Ascending aorta (tissue), 2 donors: ENCODE data around the gene RBM19. TPM values are rescaled to one million over a fixed set of nuclear protein-coding genes. Genes with fewer than 3 reads are reported as not detected.

Experiments
- DNase-seq, 2 donors: peaks; one replicate each; pipeline ENCODE4 v3.0.0-alpha.2; 2019; ENCODE audit warnings: low spot score in 2 of 2
- H3K27ac ChIP-seq, 2 donors: fragments of 200-600 bp; sonication (generic); one replicate each; pipeline ENCODE4 v1.5.1; 2016 to 2017; ENCODE audit warnings: mild to moderate bottlenecking in 1 of 2
- H3K27me3 ChIP-seq: fragments of 200-600 bp; sonication (generic); one replicate; pipeline ENCODE4 v1.5.1; 2017
- H3K36me3 ChIP-seq, 2 donors: fragments of 200-600 bp; sonication (generic); one replicate each; pipeline ENCODE4 v1.5.1; 2016
- H3K4me1 ChIP-seq, 2 donors: fragments of 200-600 bp; sonication (generic); one replicate each; pipeline ENCODE4 v1.5.1; 2016 to 2017; ENCODE audit warnings: mild to moderate bottlenecking in 1 of 2
- H3K4me3 ChIP-seq, 2 donors: fragments of 200-600 bp; sonication (generic); one replicate each; pipeline ENCODE4 v1.5.1; 2016 to 2017; ENCODE audit warnings: mild to moderate bottlenecking in 1 of 2
- H3K9me3 ChIP-seq, 2 donors: fragments of 200-600 bp; sonication (generic); one replicate each; pipeline ENCODE4 v1.5.1; 2016
- intact Hi-C: fragments of 100-400 bp; cut with DNase I; formaldehyde crosslinking; loops from one replicate; pipeline ENCODE4 v1.15.1; 2023
- total RNA-seq: library from RNA; depleted of rRNA; stranded (reverse); fragments of >200 nt; gene quantifications from one replicate; pipeline ENCODE4 v1.1.0, GENCODE V29; 2016
- TF ChIP-seq, protein P1 (sequence below), 3 experiments: fragments of 200-600 bp in 2 of 3; fragments of 450-650 bp in 1 of 3; sonication (generic) in 2 of 3; IDR thresholded peaks; one replicate each; pipeline ENCODE4 v1.5.1; 2016 to 2019; ENCODE audit warnings: antibody characterized with exemption in 3 of 3, mild to moderate bottlenecking in 1 of 3, moderate library complexity in 1 of 3

Gene RBM19
- total RNA-seq, 1 donor from 2014 or later = 22.8 TPM

DNA sequence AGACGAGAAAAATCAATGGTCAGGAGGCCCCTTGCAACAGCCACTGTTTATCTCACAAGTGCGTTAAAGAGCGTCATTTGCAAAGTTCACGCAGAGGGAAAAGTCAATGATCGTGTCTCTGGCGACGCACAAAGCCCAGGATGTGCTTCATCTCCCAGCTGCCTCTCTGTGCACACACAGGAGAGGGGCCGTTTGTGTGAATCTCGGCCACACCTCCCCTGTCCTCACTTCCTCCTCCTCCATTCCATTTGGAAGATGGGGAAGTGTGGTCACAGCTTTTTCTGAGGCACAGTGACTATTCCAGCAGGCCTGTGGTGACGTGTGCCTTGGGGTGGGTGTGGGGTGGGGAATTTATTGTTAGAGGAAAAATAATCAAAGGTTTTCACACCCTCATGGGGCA, 90.4 kb downstream of the RBM19 start:
- peaks cover 4 to 7% of the 10 kb centered on the region in 2 donors for H3K36me3 ChIP-seq
- TF ChIP-seq, protein P1, sequence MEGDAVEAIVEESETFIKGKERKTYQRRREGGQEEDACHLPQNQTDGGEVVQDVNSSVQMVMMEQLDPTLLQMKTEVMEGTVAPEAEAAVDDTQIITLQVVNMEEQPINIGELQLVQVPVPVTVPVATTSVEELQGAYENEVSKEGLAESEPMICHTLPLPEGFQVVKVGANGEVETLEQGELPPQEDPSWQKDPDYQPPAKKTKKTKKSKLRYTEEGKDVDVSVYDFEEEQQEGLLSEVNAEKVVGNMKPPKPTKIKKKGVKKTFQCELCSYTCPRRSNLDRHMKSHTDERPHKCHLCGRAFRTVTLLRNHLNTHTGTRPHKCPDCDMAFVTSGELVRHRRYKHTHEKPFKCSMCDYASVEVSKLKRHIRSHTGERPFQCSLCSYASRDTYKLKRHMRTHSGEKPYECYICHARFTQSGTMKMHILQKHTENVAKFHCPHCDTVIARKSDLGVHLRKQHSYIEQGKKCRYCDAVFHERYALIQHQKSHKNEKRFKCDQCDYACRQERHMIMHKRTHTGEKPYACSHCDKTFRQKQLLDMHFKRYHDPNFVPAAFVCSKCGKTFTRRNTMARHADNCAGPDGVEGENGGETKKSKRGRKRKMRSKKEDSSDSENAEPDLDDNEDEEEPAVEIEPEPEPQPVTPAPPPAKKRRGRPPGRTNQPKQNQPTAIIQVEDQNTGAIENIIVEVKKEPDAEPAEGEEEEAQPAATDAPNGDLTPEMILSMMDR (IDR thresholded peaks at IDR 0.05) = no peak
- no peaks in the 10 kb centered on the region for H3K9me3 ChIP-seq
- no peak overlapping the region for H3K4me3 ChIP-seq
- intact Hi-C loops = no loop called here
- no peaks in the 10 kb centered on the region for H3K27me3 ChIP-seq
- H3K4me1 ChIP-seq = no peaks in the 10 kb centered on the region
- no peak overlapping the region for H3K27ac ChIP-seq
- DNase-seq = no peak

DNA sequence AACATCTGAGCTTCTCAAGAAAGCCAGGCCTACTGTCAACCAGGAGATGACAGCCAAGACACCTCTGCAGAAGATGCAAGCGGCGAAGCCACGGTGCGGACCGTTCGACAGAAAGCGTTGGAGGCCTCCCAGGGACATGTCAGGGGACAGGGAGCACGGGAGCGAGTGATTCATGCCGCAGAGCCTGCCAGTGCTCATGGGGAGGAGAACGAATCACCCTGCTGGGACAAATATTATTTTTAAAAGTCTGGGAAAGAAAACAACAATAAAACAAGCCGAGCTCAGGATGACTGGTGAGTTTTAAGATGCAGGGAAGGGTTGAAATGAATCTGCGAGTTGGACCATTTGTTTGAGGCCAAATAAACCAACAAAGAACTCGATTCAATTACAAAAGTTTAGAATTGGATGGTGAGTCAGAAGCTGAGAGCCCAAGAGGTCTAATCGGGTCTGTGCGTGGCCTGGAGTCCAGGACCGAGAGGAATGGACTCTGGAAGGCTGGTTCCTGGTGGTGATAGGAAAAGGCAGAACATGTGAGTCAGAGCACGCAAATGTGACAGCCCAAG, 91.0 kb downstream of the RBM19 start:
- TF ChIP-seq, protein P1 (IDR thresholded peaks at IDR 0.05) = no peak
- Histone ChIP-seq H3K27ac (no peak overlapping the region), H3K4me1 (no peaks in the 10 kb centered on the region), H3K27me3 (no peaks in the 10 kb centered on the region), H3K36me3 (peaks cover 4 to 7% of the 10 kb centered on the region in 2 donors), H3K4me3 (no peak overlapping the region), H3K9me3 (no peaks in the 10 kb centered on the region)
- intact Hi-C loops = no loop called here
- DNase-seq = no peak

DNA sequence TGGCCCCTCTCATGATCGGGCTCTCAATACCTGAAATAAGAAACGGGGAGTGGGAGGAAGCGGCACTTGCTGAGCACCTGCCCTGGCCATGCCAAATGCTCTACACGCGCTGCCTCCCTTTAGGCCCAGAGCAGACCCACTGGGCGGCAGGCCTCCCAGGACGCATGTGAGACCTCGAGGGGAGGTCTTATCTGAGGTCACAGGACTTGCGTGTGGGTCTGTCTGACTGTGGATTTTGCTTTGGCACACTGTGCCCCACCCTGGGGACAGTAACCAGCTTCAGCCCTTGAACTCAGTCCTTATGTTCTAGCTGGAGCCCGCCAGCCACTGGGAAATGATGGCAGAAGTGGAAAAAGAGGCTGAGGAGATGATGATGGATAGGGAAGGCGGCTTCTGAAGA, 91.8 kb downstream of the RBM19 start:
- Histone ChIP-seq H3K27ac (no peak overlapping the region), H3K4me3 (no peak overlapping the region), H3K36me3 (peaks cover 4 to 7% of the 10 kb centered on the region in 2 donors), H3K27me3 (no peaks in the 10 kb centered on the region), H3K4me1 (no peaks in the 10 kb centered on the region), H3K9me3 (no peaks in the 10 kb centered on the region)
- TF ChIP-seq, protein P1 (IDR thresholded peaks at IDR 0.05) = no peak
- DNase-seq = no peak
- intact Hi-C loops = no loop called here

DNA sequence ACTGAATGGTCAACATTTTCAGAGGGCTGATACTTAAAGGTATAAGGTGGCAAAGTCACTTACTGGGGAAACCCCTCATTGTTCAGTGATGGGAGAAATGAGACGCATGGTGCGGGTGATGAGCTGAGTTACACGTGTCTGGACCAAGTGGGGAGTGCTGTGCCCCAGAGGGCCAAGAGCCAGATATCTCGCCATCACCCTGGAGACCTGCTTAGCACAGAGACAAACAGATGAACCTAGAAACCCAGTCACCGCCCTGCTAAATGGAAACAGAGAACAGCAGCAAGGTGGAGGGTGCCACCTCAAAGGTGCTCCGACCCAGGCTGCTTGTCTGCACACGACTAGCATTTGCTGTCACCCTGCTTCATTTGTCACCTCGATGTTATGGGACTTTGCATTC, 92.4 kb downstream of the RBM19 start:
- Histone ChIP-seq H3K9me3 (no peaks in the 10 kb centered on the region), H3K4me3 (no peak overlapping the region), H3K27ac (no peak overlapping the region), H3K36me3 (peaks cover 4 to 7% of the 10 kb centered on the region in 2 donors), H3K4me1 (no peaks in the 10 kb centered on the region), H3K27me3 (no peaks in the 10 kb centered on the region)
- no peak for DNase-seq
- TF ChIP-seq, protein P1 (IDR thresholded peaks at IDR 0.05) = no peak
- intact Hi-C loops = no loop called here

DNA sequence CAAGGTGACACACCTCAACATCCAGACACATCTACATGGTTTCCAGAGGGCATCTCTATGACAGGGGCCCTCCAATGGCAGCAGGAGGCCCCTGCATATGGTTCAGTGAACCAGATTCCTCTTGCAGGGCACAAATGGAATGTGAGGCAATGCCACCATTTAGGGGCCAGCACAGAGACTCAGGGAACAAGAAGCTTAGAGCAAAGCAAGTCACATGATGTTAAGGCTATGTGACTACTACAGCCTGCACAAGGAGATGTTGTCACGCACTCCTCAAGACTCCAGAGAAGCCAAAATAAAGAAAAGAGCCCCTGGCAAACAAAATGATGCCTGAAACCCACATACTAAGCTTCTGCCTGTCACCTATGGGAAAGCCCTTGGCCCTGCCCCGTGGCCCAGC, 95.2 kb downstream of the RBM19 start:
- TF ChIP-seq, protein P1 (IDR thresholded peaks at IDR 0.05) = no peak
- Histone ChIP-seq H3K36me3 (peaks cover 0 to 4% of the 10 kb centered on the region in 2 donors), H3K4me1 (no peaks in the 10 kb centered on the region), H3K27ac (no peak overlapping the region), H3K4me3 (no peak overlapping the region), H3K27me3 (no peaks in the 10 kb centered on the region), H3K9me3 (no peaks in the 10 kb centered on the region)
- intact Hi-C loops = no loop called here
- no peak for DNase-seq

DNA sequence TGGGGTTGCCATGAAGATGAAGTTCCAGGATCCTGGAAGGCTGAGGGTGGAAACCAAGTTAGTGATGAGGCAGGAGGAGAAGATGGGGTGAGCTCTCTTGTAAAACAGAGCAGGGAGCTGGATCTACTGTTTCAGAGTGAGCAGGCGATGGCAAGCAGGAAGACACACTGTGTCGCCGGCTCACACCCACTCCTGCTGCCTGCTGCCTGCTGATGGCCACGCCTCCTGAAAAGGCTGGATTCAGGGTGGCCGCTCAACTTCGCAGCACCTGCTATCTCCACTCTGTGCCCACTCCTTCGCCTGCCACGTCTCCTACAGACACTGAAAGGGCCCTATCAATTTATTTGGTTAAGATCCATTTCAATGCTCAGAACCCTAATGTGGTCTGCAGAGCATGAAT, 96.1 kb downstream of the RBM19 start:
- H3K27me3 ChIP-seq = no peaks in the 10 kb centered on the region
- TF ChIP-seq, protein P1 (IDR thresholded peaks at IDR 0.05) = no peak
- H3K27ac ChIP-seq = no peak overlapping the region
- no peak overlapping the region for H3K4me3 ChIP-seq
- H3K4me1 ChIP-seq = no peaks in the 10 kb centered on the region
- DNase-seq = no peak
- H3K36me3 ChIP-seq = peaks cover 0 to under 1% of the 10 kb centered on the region in 2 donors
- intact Hi-C loops = no loop called here
- H3K9me3 ChIP-seq = no peaks in the 10 kb centered on the region
